HG03135 (cell line): ENCODE data around the gene TSGA10IP.
A peak's percentile ranks its signal among the peaks of the same experiment; 100 is the strongest.

Experiments used
- ATAC-seq: cut with Tn5 transposase; IDR thresholded peaks from one replicate; pipeline ENCODE4 v1.9.1; 2021; ENCODE audit warnings: mild to moderate bottlenecking, moderate library complexity; ENCODE audit not compliant: unreplicated experiment

The TSGA10IP gene

GRCh38 chr11:65917434-65918210 is 27.7 kb upstream of the TSGA10IP start:
- ATAC-seq, result no peak

GRCh38 chr11:65918211-65919140 is 26.8 kb upstream of the TSGA10IP start, which contains the start of gene C11orf68:
C11orf68 (minus strand) TSS chr11:65919062; CDS start chr11:65919031, 31 bp downstream.
- ATAC-seq, result peak; percentile 51

GRCh38 chr11:65919141-65919572 is 26.1 kb upstream of the TSGA10IP start, which contains the start of gene DRAP1:
DRAP1 (plus strand) TSS chr11:65919426; CDS start chr11:65919502, 76 bp downstream.
- ATAC-seq, result peak; percentile 78

- peak; percentile 42 for ATAC-seq
Measured at GRCh38 chr11:65919573-65920371, 25.5 kb upstream of the TSGA10IP start.

- ATAC-seq, result no peak
Measured at GRCh38 chr11:65920372-65920802, 24.9 kb upstream of the TSGA10IP start.

- ATAC-seq, result no peak
Measured at GRCh38 chr11:65921033-65921555, 24.2 kb upstream of the TSGA10IP start.

GRCh38 chr11:65921876-65922275 is 23.4 kb upstream of the TSGA10IP start:
- ATAC-seq, result no peak

GRCh38 chr11:65922565-65922964 is 22.7 kb upstream of the TSGA10IP start:
- ATAC-seq, result no peak

- no peak for ATAC-seq
Measured at GRCh38 chr11:65925397-65925796, 19.9 kb upstream of the TSGA10IP start.

- ATAC-seq, result peak; percentile 78
Measured at GRCh38 chr11:65927904-65928397, 17.3 kb upstream of the TSGA10IP start.

GRCh38 chr11:65928667-65929066 is 16.6 kb upstream of the TSGA10IP start:
- no peak for ATAC-seq

GRCh38 chr11:65931773-65932557 is 13.3 kb upstream of the TSGA10IP start:
- ATAC-seq, result no peak

- no peak for ATAC-seq
Measured at GRCh38 chr11:65932558-65932919, 12.7 kb upstream of the TSGA10IP start.

- ATAC-seq, result no peak
Measured at GRCh38 chr11:65934014-65934413, 11.3 kb upstream of the TSGA10IP start.

- ATAC-seq, result no peak
Measured at GRCh38 chr11:65937766-65938165, 7.5 kb upstream of the TSGA10IP start.

GRCh38 chr11:65941720-65942310 is 3.5 kb upstream of the TSGA10IP start:
- no peak for ATAC-seq

GRCh38 chr11:65942531-65942930 is 2.7 kb upstream of the TSGA10IP start:
- no peak for ATAC-seq

- ATAC-seq, result no peak
Measured at GRCh38 chr11:65944191-65944590, 1.1 kb upstream of the TSGA10IP start.

- ATAC-seq, result no peak
Measured at GRCh38 chr11:65944767-65945166, 513 bp upstream of the TSGA10IP start.
